Transverse colon (tissue), 4 donors: ENCODE measurements around the gene RRH.

ENCODE experiments used
- CTCF ChIP-seq, 5 experiments: fragments of 200-600 bp in 3 of 5; fragments of 450-650 bp in 2 of 5; sonication (generic) in 3 of 5; IDR thresholded peaks; 1 replicate in 2 of 5; 2 replicates in 3 of 5; pipeline ENCODE4 v1.5.1; 2016 to 2017; ENCODE audit warnings: antibody characterized with exemption in 5 of 5, inconsistent platforms in 3 of 5, mild to moderate bottlenecking in 2 of 5, moderate library complexity in 1 of 5
- POLR2A ChIP-seq: fragments of 450-650 bp; IDR thresholded peaks from one replicate; pipeline ENCODE4 v1.6.1; 2016; ENCODE audit warnings: antibody characterized with exemption, mild to moderate bottlenecking, moderate library complexity
- POLR2AphosphoS5 ChIP-seq, 3 donors: sonication (generic); formaldehyde crosslinking; IDR thresholded peaks; one replicate each; pipeline ENCODE4 v1.6.1; 2016; ENCODE audit warnings: antibody characterized with exemption in 3 of 3

GRCh38 chr4:109890076-109890475 is 62.3 kb downstream of the RRH start:
- no peak for TF ChIP-seq POLR2A
- TF ChIP-seq POLR2AphosphoS5 (IDR thresholded peaks at IDR 0.05), result no peak
- no peak for TF ChIP-seq CTCF (IDR thresholded peaks at IDR 0.05)
